Kidney (tissue), 14 donors: ENCODE data around the gene NOS1. TPM values are rescaled to one million over a fixed set of nuclear protein-coding genes. Genes with fewer than 3 reads are reported as not detected.

ENCODE experiments used
- DNase-seq, 5 donors: peaks; one replicate each; pipeline ENCODE4 v3.0.0-alpha.2; 2013 to 2020
- FAIRE-seq: peaks from 2 replicates; lab custom pipeline; 2012; peaks lifted over from hg19 to GRCh38; lab: Jason Lieb, UNC
- H3K27ac ChIP-seq, 2 donors: one replicate each; pipeline ENCODE4 v1.7.0; 2013; ENCODE audit warnings: low read depth in 2 of 2, low read length in 2 of 2, inconsistent platforms in 1 of 2
- H3K27me3 ChIP-seq: one replicate; pipeline ENCODE4 v1.7.1; 2013; ENCODE audit warnings: low read length, inconsistent platforms; ENCODE audit not compliant: control insufficient read depth, insufficient read depth
- H3K36me3 ChIP-seq, 3 donors: one replicate each; pipeline versions ENCODE4 v1.7.0 to v1.7.1; 2013; ENCODE audit warnings: low read length in 3 of 3, control low read depth in 1 of 3, inconsistent platforms in 1 of 3; ENCODE audit not compliant: insufficient read depth in 3 of 3, control insufficient read depth in 2 of 3
- H3K4me1 ChIP-seq, 3 donors: one replicate each; pipeline versions ENCODE4 v1.7.0 to v1.7.1; 2013; ENCODE audit warnings: low read length in 3 of 3, inconsistent platforms in 1 of 3, low read depth in 1 of 3; ENCODE audit not compliant: control insufficient read depth in 2 of 3, insufficient read depth in 2 of 3
- H3K4me3 ChIP-seq, 3 donors: one replicate each; pipeline versions ENCODE4 v1.7.0 to v1.8.1; 2013; ENCODE audit warnings: low read length in 3 of 3, control low read depth in 1 of 3, inconsistent platforms in 1 of 3
- H3K9ac ChIP-seq, 3 donors: one replicate each; pipeline versions ENCODE4 v1.7.0 to v1.7.1; 2013; ENCODE audit warnings: low read length in 3 of 3, control low read depth in 1 of 3, inconsistent platforms in 1 of 3
- H3K9me3 ChIP-seq, 3 donors: one replicate each; pipeline versions ENCODE4 v1.7.0 to v1.7.1; 2013; ENCODE audit warnings: low read length in 3 of 3, control low read depth in 1 of 3, inconsistent platforms in 1 of 3; ENCODE audit not compliant: control insufficient read depth in 2 of 3, insufficient read depth in 1 of 3
- CTCF ChIP-seq: IDR thresholded peaks from 3 replicates; pipeline ENCODE4 v1.5.1; 2012; ENCODE audit warnings: mild to moderate bottlenecking, moderate library complexity, borderline replicate concordance; ENCODE audit not compliant: insufficient read depth; ENCODE audit errors: extremely low read depth
- intact Hi-C: fragments of 100-400 bp; cut with DNase I; formaldehyde crosslinking; loops from one replicate; pipeline ENCODE4 v1.11.1; 2022
- polyA plus RNA-seq: library from polyadenylated mRNA; stranded (reverse); fragments of 350-450 nt; fragmentation: Illumina TruSeq; extraction: RNeasy Lipid Tissue Mini Kit (QIAGEN cat#74804); gene quantifications from one replicate; pipeline ENCODE4 v1.2.3, GENCODE V29; 2014; ENCODE audit warnings: low read depth, low replicate concordance; ENCODE audit not compliant: insufficient read depth
- total RNA-seq: library from RNA; stranded (reverse); fragmentation: NEBNext Ultra II Directional; extraction: Animal tissue kit (Norgen Biotek cat#: 25700); gene quantifications from one replicate; pipeline ENCODE4 v1.2.1, GENCODE V29; 2021
- donor health status: control.
- donor health status: control.
- donor health status: control.
- donor health status: control.
- donor health status: control.
- donor health status: DM: yes; HTN: yes; CAD: no.
- donor health status: Normal renal cell carcinoma (clear cell type).

The NOS1 gene
- total and polyA plus RNA-seq, 2 donors from 2014 or later: 1.3 to 6.5 TPM

DNA sequence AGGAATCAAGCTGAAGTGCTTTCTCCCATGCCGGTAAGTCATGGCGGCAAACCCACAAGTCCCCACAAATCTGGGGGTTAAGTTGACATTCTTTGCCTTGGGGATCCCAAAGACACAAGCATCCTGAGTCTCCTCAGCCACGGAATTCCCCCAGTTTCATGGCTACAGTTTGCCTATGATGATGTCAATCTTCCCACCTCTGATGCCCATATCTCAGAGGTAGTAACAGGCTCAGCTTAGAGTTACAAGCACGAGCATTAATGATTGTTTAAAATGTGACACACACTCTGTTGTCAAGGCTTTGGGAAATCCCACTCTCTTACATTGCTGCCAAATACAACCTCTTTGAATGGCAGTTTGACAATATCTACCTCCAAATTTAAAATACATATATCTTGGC, 22.3 kb downstream of the NOS1 start:
- Histone ChIP-seq H3K27me3 (peaks cover 10% of the 10 kb centered on the region), H3K27ac (no peak overlapping the region), H3K36me3 (no peaks in the 10 kb centered on the region), H3K9me3 (no peaks in the 10 kb centered on the region), H3K4me1 (no peaks in the 10 kb centered on the region), H3K9ac (no peak overlapping the region), H3K4me3 (no peak overlapping the region)
- FAIRE-seq (no peak), DNase-seq (no peak)
- intact Hi-C loops: no loop called here
- no peak for TF ChIP-seq CTCF

DNA sequence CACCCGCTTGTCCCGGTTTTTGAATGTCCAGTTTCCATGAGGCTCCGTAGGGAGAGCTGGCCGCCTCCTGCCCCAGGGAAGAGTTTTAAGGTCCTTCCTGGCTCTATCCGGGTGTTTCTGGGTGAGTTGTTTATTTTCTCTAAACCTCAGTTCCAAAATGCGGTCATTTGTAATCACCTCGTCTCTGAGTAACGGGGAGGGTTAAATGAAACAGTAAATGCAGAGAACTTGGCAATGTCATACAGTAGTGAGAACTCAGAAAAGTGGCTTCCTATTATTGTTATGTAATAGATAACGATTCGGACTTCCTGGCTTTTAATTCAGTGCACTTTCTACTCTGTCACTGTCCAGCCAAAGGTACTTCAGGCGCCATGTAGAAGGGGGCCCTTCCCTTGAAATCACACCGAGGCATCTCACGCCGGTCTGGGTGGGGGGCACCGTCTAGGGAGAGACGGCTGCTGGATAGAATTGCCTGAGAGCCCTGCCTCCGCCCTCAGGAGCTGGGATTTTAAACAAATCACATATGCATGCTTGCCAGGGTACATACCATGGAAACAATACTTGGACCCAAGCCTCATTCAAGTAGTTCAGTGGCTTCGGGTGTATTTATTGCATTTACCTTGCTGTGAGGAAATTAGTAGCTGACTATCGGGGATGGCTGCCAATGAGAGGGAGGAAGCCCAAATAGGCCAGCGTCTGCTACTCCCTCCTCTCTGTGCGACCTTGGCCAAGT, 26.4 kb downstream of the NOS1 start:
- Histone ChIP-seq H3K27ac (no peak overlapping the region), H3K4me3 (no peak overlapping the region), H3K9me3 (no peaks in the 10 kb centered on the region), H3K9ac (no peak overlapping the region), H3K27me3 (peaks cover 11% of the 10 kb centered on the region), H3K36me3 (no peaks in the 10 kb centered on the region), H3K4me1 (no peaks in the 10 kb centered on the region)
- intact Hi-C loops: no loop called here
- FAIRE-seq (no peak), DNase-seq (peak in 1 of 5 donors; percentile 27)
- TF ChIP-seq CTCF: no peak

- DNase-seq (peak in 3 of 5 donors; percentile 34 to 63 (median 47)), FAIRE-seq (no peak)
- H3K36me3 ChIP-seq: no peaks in the 10 kb centered on the region
- H3K27me3 ChIP-seq: peaks cover 11% of the 10 kb centered on the region
- intact Hi-C loops: no loop called here
- no peaks in the 10 kb centered on the region for H3K4me1 ChIP-seq
- TF ChIP-seq CTCF: no peak
- H3K9ac ChIP-seq: no peak overlapping the region
- no peaks in the 10 kb centered on the region for H3K9me3 ChIP-seq
- H3K27ac ChIP-seq: no peak overlapping the region
- no peak overlapping the region for H3K4me3 ChIP-seq
Measured at GRCh38 chr12:117334051-117334450, 27.4 kb downstream of the NOS1 start.
